Stimulated activated CD8-positive, alpha-beta memory T cell treated with anti-CD3 and anti-CD28 coated beads, Interleukin-12 subunit alpha, Interleukin-12 subunit beta, amount 100 ng/mL, for 4 hours (primary cell): ENCODE measurements around the gene ECSCR.

Experiments used
- DNase-seq: peaks from one replicate; pipeline ENCODE4 v3.0.0-alpha.2; 2020; ENCODE audit warnings: low read depth

The ECSCR gene

DNA sequence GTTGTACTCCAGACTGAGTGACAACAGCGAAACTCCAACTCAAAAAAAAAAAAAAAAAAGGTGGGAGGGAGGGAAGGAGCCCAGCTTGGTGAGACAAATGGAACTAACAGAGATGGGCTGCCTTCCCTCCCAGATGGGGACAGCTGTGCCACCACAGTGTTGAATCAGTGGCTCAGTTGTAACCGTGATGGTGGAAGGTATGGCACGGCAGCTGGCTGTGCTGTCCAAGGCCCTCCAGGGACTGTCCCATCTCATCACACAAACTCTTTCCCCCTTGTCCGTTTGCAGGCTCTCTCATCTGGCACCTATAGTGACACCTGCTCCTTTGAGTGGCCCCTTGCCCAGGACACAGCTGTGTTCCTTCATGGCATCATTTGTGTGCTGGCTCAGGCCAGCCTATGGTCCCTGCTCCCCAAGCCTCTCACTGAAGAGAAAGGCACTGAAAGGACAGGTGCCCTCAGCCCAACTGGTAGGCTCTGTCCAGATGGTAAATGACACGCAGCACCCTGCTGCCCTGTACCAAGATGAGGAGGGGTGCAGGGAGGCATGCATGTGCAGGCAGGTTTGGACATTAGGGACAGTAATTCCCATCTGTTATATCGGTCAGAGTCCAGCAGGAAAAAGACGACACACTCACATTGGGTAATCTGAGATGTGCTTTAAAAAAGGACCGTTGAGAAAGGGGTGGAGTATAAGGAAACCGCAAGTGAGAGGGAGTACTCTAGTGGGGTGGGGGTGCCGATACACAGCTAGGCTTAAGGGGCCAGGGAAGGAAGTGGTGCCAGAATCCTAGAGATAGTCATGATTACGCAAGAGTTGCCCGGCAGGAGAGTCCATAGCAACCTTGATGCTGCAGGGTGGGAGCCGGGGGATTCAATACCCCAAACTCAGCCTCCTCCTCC, 12.6 kb upstream of the ECSCR start:
- no peak for DNase-seq

DNA sequence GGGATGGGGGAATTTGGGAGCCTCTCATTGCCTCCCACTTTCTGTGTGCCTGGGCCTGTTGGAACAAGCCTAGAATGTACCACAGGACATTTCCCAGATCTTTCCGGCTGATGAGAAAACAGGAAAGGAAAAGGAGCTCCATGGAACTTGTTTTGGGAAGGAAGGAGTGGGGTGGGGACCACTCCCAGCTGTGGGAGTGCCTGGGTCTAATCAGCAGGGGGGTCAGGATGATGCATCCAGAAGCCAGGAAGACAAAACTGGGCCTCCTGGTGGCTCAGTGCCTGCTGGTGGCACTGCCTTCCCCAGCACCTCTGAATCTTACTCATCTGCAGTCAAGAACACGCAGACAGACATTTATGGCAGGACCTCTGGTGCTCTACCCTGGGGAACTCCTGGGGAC, 11.0 kb upstream of the ECSCR start:
- no peak for DNase-seq

DNA sequence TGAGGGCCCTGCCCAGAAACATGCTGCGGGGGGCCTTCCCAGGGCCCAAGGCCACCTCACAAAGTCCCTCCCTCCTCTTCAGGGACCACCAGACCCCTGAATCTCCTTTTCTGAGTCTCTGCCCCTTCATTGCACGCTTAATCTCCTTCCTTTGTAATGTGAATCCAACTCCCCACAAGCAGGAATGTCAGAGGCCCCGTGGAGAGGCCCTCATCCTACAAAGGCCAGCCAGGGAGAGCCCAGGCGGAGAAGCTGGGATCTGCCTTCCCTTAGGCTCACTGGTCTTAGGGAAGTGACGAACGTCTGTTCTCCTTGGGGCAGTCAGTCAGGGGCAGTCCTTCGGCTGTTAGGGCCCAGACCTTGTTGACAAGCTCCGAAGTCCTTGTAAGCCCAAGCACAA, 10.6 kb upstream of the ECSCR start:
- DNase-seq = no peak

DNA sequence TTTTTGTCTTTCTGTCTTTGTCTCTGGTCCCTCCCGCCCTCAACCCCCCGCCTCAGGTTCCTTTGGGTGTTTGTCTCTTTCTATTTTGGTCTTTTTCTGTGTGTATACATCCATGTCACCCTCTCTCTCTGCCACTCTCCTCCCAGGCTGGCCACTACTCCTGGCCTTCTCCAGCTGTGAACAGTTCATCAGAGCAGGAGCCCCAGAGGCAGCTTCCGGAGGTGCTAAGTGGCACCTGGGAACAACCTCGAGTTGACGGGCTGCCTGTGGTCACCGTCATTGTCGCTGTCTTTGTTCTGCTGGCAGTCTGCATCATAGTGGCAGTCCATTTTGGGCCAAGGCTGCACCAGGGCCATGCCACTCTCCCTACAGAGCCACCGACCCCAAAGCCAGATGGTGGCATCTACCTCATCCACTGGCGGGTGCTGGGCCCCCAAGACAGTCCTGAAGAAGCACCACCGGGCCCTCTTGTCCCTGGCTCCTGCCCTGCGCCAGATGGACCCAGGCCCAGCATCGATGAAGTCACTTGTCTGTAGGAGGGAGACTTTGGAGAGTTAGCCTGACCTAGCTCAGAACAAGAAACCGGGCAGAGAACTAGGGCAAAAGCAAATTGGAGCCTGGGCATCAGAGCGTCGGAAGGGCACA, 10.0 kb upstream of the ECSCR start:
- DNase-seq = no peak

DNA sequence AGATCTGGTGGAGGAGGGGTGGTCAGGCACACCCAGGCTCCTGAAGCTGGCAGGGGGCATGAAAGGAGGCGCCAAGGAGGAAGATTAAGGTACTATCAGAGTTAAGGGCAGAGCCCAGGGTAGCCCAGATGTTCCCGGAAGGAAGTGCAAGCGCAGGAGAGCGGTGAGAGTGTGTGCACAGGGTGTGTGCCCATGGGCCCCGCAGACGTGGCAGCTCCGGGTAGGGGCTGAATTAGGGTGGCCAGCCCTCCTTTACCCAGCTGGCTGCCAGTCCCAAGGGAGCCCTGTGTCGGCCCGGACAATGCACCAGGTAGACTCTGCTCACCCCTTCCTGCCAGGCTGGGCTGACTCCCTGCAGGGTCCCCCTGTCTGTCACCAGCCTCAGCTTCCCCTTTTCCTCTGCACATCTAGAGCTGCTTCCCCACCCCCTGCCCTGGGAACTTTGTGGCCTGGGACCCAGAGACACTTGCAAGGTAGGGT, 8.3 kb upstream of the ECSCR start, which contains the start of gene SMIM33:
SMIM33 (plus strand) TSS at position 184 of the 480 bp plus-strand sequence; CDS start at position 302, 118 bp downstream.
- no peak for DNase-seq

DNA sequence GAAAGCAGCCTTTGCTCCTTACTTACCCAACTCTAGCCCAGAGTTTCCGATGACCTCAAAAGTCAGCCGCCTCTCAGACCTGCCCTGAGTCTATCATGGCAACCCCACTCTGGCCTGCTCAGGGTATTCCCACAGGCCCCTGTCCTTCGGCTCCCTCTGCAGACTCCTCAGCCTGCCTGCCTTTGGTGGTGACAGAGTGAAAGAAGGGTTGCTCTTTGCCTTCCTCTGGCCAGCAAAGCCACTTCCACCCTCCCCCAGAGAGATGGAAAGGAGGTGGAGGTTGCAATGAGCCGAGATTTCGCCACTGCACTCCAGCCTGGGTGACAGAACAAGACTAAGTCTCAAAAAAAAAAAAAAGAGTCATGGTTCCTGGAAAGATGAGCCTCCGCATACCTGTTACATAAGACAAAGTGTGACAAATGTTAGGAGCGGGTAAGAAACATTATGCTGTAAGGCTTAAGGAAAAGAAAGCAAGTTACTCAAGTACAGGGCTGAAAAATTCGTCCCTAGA, 5.9 kb upstream of the ECSCR start:
- DNase-seq = no peak

DNA sequence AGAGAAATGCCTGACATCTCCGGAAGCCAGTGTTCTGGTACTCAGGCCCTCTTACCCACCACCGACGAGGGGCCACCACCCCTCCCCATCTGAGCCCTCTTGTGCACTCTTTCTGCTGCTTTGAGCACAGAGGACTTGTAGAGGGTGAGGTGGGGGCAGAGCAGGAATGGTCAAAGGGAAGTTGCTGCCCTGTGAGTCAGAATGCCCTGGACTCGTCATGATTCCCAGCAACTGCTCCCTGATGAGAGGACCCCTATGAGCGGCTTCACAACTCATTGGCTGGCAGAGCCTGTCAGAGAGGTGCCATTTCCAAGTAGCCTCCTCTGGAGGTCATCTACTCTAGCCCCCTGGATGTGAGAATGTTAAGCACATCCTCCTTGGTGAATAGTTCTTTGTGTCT, 845 bp downstream of the ECSCR start:
- DNase-seq = no peak

DNA sequence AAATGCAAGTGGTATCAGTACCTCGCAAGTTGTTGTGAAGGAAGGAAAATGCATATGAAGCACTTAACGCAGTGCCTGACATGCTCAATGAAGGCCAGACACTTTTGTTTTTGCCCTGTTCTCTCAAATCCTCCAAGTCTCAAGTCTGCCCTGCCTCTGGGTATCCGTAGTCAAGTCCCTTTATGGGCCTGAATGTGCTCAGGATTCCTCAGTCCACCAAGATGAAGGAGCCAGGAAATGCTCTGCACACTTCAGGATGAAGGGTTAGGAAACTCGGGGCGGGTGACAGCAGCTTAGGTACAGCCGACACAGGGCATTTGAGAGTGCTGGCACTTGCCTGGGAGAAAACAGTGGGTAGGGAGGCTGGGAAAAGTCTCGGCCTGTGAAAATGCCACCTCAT, 1.4 kb downstream of the ECSCR start:
- DNase-seq = no peak

DNA sequence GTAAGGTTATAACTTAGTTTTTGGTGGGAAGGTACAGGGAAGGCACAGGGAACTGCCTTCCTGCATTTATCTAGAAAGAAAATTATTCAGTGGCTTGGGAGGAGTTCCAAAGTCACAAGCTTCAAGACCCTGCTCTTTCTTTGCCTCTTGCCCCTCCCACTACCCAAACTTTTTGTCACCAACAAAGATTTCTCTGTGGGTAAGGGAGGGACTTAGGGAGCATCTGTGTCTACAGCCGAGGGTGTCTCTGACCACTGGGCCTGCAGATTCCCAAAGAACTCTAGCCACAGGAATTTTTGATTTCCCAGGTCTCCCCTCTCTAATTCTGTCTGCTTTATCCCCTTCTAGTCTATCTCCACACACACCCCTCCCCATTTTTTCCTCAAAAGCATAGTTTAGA, 2.1 kb downstream of the ECSCR start:
- no peak for DNase-seq

DNA sequence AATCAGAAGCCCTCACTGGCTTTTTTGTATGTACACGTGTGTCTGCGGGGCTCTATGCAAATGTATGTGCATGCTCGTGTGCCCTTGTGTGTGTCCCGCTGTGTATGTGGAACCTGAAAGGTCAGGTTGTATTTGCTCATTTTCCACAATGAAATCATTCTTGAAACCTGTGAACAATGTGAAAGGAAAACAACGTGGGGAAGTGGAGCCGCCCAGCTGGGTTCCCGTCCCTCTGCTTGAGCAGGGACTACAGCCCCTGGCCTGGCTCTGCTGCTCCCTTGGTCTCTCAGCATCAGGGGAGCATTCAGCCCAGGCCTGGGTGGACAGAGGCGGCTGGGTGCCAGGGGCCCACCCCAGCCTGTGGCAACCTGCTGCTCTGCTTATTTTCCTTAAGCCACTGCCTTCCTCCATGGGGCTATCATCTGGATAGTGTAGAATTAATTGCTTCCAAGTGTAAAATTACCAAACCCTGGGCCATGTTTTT, 3.0 kb downstream of the ECSCR start:
- no peak for DNase-seq

DNA sequence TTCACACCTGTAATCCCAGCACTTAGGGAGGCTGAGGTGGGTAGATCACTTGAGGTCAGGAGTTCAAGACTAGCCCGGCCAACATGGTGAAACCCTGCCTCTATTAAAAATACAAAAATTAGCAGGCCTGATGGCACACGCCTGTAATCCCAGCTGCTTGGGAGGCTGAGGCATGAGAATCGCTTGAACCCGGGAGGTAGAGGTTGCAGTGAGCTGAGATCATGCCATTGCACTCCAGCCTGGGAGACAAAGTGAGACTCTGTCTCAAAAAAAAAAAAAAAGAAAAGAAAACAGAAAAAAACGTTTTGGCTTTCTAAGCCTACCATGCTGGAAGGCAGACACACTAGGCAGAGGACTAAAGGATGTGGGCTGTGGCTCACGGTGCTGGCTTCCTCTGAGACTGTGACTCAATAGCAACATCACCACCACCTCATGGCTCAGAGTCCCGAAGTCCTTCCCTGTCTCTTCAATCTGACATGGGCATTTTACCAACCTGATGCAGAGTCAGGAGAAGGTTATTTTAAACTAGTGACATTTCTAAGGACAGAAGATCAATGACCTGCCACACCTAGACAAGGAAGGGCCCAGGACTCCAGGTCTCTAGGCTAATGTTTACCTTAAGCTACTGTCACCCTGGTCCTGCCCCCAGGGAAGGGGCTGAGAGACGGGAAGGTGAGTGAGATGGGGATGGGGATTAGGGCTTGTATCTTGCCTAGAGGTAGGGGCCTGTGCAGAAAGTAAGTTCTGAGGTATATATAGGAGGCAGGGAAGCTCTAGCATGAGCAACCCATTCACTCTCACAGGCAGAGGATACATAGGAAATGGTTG, 3.7 kb downstream of the ECSCR start:
- DNase-seq = peak; percentile 48

DNA sequence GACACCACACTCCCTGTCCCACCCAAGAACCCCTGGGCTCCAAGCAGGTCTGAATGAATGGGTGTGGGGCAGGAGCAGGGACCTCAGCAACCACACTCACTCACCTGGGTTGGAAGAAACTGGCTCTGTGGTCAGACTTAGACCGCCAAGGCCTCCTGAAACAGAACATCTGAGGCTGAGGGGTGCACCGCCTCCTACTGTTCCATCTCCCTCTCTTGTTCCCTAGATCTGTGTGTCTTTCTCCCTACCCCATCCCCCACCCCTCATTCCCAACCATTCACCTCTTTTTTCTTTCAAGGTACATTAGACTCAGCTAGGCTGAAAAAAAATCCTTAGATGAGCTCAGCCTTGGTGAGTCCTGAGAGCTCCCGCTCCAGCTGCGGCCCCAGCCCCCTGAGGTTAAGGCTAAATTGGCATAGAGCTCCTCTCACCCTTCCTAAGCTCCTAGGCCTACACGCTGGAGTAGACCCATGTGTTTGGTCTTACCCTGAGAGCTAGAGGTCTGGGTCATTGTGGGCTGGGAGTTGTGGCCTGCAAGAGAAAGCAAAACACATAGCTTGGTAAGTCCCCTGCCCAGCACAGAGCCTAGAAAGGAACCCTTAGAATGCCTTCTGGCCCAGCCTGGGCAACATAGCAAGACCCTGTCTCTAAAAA, 4.8 kb downstream of the ECSCR start:
- DNase-seq = no peak

DNA sequence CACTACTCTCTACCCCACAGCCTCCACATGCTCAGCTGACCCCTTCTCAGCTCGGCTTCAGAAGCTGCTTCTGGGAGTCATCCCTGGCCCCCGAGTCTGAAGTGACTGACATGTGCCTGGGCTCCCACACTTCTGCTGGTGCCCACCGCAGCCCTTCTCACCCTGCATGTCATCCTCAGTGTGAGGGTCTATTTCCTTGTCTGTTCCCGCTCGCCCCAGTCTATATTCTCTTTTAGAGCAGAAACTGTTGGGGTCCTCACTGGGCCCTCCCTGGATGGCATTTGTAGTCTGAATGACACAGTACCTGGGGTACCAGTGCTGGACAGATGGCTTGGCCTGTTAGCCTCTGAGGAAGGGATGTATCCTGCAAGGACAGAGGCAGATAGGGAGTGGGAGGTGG, 5.3 kb downstream of the ECSCR start:
- DNase-seq = no peak

DNA sequence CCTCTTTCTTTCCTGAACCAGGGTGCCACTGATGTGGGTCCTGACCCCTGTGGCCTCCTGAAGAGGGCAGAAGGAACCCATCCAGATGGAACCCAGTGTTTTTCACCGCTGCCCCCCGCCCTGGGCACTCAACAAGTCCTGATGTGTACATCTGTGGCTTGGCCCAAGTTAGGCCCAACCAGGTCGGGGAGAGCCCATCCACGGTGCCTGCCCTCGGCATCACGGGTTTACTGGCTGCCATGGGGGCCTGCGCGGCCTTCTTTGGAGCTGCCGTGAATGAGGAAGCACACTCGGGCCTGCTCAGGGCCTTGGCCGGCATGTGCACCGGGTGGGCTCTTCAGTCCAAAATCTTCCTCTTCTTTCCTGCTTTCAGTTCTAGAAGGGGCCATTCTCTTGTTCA, 5.8 kb downstream of the ECSCR start:
- DNase-seq = no peak

DNA sequence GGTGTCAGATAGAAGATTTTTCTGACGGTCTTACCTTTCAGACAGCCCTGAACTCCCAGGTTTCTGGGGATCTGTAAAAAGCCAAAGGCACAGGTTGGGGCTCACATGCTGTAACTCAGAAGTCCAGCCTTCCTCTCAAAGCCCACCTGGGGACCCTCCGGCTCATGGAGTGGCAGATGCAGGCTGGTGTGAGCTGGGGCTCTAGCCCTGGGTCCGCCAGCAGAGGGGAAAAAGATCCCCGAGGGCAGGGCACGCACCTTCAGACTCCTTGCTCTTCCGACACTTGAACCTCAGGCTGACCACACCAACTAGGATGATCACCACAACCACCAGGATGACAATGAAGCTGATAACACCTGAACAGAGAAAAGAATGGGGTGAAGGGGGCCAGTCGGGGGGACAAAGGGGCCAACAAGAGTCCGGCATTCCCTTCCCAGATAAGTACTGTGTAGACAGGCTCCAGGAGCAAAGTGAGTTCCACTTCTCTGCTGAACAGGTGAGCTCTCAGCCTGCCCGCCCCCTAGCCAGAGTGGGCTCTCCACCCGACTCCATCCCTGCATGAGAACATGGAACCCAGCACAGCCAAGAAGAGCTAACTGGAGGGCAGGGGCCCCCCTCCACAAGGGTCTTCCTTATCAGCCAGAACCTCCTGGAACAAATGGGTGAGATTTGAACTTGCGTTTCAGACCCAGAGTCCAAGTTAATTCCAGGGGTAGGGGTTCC, 7.8 kb downstream of the ECSCR start:
- no peak for DNase-seq

DNA sequence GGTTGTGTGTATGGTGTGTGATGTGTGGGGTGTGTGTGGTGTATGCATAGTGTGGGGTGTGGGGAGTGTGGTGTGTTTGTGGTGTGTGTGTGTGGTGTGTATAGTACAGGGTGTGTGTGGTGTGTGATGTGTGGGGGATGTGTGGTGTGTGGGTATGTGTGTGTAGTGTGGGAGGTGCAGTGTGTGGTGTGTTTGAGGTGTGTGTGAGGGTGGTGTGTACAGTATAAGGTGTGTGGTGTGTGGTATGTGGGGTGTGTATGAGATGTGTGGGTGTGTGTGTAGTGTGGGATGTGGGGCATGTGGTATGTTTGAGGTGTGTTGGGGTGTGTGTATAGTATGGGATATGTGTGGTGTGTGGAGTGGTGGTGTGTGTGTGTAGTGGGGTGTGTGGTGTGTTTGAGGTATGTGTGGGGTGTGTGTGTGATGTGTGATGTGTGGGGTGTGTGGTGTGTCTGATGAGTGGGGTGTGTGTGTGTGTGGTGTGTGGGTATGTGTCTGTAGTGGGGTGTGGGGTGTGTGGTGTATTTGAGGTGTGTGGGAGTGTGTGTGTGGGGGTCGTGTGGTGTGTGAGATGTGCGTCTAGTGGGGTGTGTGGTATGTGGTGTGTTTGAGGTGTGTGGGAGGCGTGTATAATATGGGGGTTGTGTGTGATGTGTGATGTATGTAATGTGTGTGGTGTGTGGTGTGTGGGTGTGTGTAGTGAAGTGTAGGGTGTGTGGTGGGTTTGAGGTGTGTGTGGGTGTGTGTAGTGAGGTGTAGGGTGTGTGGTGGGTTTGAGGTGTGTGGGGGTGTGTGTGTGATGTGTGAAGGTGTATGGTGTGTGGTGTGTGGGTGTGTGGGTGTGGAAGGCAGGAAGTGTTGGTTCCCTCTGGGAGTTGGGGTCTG, 8.6 kb downstream of the ECSCR start:
- DNase-seq = peak; percentile 29

DNA sequence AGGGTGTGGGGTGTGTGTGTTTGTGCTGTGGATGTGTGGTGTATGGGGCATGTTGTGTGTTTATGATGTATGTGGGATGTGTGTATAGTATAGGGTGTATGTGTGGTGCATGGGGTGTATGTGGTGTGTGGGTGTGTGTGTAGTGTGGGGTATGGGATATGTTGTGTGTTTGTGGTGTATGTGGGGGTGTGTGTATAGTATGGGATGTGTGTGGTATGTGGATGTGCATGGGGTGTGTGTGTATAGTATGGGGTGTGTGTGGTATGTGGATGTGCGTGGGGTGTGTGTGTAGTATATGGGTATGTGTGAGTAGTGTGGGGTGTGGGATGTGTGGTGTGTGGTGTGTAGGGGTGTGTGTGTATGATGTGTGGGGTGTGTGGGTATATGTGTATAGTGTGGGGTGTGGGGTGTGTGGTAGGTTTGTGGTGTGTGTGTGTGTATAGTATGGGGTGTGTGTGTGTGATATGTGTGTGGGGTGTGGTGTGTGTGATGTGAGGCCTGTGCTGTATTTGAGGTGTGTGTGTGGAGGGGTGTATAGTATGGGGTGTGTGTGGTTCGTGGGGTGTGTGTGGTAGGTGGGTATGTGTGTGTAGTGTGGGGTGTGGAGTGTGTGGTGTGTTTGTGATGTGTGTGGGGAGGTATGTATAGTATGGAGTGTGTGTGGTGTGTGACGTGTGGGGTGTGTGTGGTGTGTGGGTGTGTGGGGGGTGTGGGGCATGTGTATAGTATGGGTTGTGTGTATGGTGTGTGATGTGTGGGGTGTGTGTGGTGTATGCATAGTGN, 10.5 kb downstream of the ECSCR start:
- DNase-seq = no peak

DNA sequence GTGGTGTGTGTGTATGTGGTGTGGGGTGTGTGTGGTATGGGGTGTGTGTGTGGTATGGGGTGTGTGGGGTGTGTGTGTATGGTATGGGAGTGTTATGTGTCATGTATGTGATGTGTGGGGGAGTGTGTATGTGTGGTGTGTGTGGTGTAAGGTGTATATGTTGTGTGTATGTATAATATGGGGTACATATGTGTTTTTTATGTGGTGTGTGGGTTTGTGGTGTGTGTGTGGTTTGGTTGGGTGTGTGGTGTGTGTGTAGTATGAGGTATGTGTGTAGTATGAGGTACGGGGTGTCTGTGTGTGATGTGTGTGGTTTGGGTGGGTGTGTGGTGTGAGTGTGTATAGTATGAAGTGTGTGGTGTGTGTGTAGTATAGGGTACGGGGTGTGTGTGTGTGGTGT, 11.4 kb downstream of the ECSCR start:
- DNase-seq = no peak
